Activated naive CD8-positive, alpha-beta T cell treated with anti-CD3 and anti-CD28 coated beads for 36 hours (primary cell): Measurements from ENCODE around the gene KCNJ18. TPM values are rescaled to one million over a fixed set of nuclear protein-coding genes. Genes with fewer than 3 reads are reported as not detected.
"Not testable (repeated sequence)": the region's sequence is repeated elsewhere in the genome, so short reads cannot be mapped to it uniquely, and the experiment has no call there.

ENCODE experiments used
- DNase-seq: peaks from one replicate; pipeline ENCODE4 v3.0.0; 2021
- H3K27ac Mint-ChIP-seq: one replicate; pipeline ENCODE4 v1.8.0; 2022; ENCODE audit warnings: mild to moderate bottlenecking, moderate library complexity, mixed read lengths
- H3K27me3 Mint-ChIP-seq: one replicate; pipeline ENCODE4 v1.8.0; 2022; ENCODE audit warnings: mild to moderate bottlenecking, mixed read lengths
- H3K36me3 Mint-ChIP-seq: one replicate; pipeline ENCODE4 v1.8.0; 2021; ENCODE audit warnings: mild to moderate bottlenecking, mixed read lengths
- H3K4me1 Mint-ChIP-seq: one replicate; pipeline ENCODE4 v1.8.0; 2021; ENCODE audit warnings: mixed read lengths
- H3K4me3 Mint-ChIP-seq: one replicate; pipeline ENCODE4 v1.8.0; 2022; ENCODE audit warnings: mild to moderate bottlenecking, moderate library complexity, mixed read lengths
- H3K9me3 Mint-ChIP-seq: one replicate; pipeline ENCODE4 v1.8.0; 2022; ENCODE audit warnings: mixed read lengths
- total RNA-seq, 2 experiments: library from RNA; stranded (reverse); gene quantifications; one replicate each; pipeline ENCODE4 v1.2.3, GENCODE V29; 2021

Gene KCNJ18
- total RNA-seq: under 1 TPM in 1 of 2 experiments, not detected in 1; 0.10 TPM

DNA sequence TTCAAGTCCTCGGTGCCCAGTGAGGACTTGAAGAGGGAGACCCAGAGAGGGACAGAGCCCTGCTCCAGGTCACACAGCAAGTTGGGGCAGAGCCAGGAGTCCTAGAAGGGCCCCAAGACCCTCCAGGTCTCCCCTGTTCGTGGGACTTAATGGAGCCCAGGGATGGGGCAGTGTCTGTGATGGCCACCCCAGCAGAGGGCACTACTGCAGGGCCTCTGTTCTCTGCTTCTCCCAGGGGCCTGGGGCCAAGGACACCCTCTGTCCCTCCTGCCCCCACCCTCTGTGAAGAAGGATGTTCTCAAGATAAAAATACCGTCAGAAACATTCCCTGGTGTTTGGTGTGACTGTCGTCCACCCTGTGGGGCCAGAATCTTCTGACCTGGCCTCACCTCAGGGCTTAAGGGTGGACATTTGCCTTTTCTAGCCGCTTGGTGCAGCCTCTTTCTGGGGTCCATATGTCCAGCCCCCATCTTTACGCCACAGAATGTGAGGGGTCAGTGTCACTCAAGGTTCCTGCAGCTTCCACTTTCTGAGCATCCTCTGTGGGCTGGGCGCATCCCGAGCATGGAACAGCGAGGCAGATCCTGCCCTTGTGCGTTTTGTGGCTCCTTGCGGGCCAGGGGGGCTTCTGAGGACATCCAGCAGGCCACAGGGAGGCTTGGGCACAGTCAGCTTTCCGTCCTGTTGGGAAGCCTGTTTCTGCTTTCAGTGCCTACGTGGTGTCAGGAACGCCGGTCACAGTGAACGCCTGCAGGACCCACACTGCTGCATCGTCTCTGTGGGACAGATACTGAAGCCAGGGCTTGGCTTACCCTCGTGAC, at the start of gene KCNJ18:
Gene KCNJ18 (plus strand): TSS at position 641 of the 821 bp plus-strand sequence. CDS start 10,264 bp downstream, outside the sequence.
- not testable (repeated sequence) for H3K9me3 Mint-ChIP-seq, H3K36me3 Mint-ChIP-seq, H3K27ac Mint-ChIP-seq, DNase-seq, H3K4me1 Mint-ChIP-seq, H3K27me3 Mint-ChIP-seq, H3K4me3 Mint-ChIP-seq

DNA sequence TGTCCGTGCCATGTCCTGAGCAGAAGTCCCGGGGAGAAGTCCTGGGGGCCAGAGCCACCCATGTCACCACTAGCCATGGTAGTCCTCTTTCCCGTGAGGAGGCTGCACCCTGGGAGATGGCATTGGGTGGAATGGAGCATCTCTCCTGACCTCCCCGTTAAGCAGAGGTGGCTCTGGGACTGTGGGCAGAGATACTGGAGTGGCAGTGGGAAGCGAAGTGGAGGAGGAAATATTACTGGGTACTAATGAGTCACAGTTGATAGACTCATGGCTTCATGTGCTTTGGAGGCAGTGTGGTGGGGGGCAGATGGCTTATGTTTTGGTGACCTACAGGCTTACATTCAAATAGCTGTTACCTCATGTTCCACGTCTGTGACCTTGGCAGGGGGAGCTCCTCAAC, 44.2 kb upstream of the KCNJ18 start:
- not testable (repeated sequence) for DNase-seq, H3K4me1 Mint-ChIP-seq, H3K9me3 Mint-ChIP-seq, H3K4me3 Mint-ChIP-seq, H3K27me3 Mint-ChIP-seq, H3K36me3 Mint-ChIP-seq, H3K27ac Mint-ChIP-seq

DNA sequence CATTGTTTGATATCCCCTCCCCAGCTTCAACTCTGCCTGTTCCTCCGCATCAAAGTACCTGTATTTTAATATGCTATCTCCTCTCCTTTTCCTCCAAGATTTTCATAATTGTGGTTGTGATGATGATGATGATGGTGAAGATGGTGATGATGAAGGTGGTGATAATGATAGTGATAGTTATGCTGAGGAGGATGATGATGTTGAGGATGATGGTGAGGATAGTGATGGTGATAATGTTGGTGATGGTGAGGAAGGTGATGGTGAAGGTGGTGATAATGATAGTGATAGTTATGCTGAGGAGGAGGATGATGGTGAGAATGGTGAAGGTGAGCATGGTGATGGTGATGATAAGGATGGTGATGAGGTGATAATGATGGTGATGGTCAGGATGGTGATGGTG, 42.3 kb upstream of the KCNJ18 start:
- not testable (repeated sequence) for H3K27ac Mint-ChIP-seq, DNase-seq, H3K27me3 Mint-ChIP-seq, H3K9me3 Mint-ChIP-seq, H3K4me3 Mint-ChIP-seq, H3K4me1 Mint-ChIP-seq, H3K36me3 Mint-ChIP-seq

DNA sequence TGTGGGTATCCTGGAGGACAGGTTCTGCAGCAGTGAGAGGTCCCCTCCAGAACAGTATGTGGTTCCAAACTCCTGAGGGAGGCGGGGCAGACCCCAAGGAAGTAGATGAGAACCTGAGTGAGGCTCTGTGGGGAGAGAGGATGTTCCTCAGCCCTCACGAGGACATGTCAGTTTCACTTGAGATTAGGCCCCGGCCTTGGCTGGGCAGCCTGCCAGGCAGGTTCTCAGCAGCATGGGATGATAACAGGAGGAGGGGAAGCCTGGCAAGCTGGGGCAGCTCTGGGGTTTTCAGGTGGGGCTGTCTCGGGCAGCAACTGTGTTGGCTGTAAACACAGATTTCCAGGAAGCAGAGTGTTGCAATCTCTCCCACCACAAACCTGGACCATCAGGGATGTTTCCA, 40.3 kb upstream of the KCNJ18 start:
- not testable (repeated sequence) for H3K4me1 Mint-ChIP-seq, H3K9me3 Mint-ChIP-seq, H3K27me3 Mint-ChIP-seq, DNase-seq, H3K27ac Mint-ChIP-seq, H3K36me3 Mint-ChIP-seq, H3K4me3 Mint-ChIP-seq

DNA sequence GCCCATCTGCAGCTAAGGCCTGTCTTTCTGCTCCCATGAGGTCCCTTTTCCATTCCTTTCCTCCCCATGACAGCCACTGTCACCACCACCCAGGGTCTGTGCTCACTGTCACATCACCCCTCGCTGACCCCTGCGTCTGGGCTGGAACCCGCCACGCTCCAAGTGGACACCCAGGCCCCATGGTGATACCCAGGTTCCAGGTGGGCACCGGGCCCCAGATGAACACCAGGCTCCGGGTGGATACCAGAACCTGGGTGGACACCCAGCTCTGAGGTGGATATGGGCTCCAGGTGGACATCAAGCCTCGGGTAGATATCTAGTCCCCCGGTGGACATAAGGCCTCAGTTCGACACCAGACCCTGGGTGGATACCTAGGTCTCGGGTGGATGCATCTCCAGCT, 39.1 kb upstream of the KCNJ18 start:
- H3K4me3 Mint-ChIP-seq, DNase-seq, H3K9me3 Mint-ChIP-seq, H3K36me3 Mint-ChIP-seq, H3K27ac Mint-ChIP-seq, H3K27me3 Mint-ChIP-seq, H3K4me1 Mint-ChIP-seq: not testable (repeated sequence)

DNA sequence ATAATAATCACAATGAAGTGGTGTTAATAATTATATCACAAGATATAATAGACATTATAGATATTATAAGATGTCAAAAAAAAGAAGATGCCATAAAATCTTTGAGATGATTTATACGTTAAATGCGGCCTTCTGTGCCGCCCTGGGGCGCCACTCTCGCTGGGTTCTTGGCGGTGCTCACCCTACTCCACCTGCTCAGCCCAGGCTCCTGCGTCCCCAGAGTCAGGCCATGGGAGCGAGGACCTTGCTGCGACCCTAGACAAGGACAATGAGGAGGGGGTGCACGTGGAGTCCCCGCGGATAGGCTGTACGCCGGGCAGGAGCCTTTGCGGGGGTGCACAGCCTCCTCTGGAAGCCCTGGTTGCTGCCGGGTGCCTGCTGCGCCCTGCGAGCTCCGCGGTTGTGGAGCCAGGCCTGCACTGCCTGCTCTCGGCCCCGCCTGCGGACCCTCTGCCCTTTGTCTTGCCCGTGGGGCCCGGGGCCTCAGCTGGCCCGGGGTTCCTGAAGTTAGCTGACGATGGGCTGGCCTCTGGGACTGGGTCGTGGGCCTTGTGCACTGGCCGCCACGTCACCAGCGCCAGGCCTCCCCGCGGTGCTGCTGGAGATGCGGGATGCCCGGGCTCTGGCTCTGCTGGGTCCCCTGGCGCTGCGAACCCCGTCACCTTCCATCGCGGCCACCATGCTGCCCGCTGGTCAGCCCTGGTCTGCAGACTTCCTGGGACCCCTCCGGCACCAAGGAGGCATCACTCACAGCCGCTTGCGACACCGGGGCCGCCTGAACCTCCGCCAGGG, 35.6 kb upstream of the KCNJ18 start:
- not testable (repeated sequence) for H3K27ac Mint-ChIP-seq, H3K9me3 Mint-ChIP-seq, H3K4me1 Mint-ChIP-seq, H3K27me3 Mint-ChIP-seq, H3K4me3 Mint-ChIP-seq, H3K36me3 Mint-ChIP-seq, DNase-seq

DNA sequence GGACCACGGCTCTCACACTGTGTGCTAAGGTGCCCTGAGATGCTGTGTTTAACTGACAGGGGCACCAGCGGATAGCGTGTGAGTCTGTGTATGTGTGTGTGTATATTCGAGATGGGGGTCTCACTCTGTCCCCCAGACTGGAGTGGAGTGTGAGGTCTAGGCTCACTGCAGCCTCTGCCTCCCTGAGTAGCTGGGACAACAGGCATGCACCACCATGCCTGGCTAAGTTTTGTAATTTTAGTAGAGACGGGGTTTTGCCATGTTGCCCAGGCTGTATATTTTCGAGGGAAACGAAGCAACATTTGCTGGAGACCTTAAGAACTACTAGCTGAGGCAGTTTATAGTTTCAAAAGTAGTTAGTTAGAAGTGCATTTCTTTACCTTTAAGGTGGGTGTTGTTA, 32.7 kb upstream of the KCNJ18 start:
- H3K4me1 Mint-ChIP-seq, H3K27ac Mint-ChIP-seq, H3K4me3 Mint-ChIP-seq, H3K9me3 Mint-ChIP-seq, H3K36me3 Mint-ChIP-seq, H3K27me3 Mint-ChIP-seq, DNase-seq: not testable (repeated sequence)

DNA sequence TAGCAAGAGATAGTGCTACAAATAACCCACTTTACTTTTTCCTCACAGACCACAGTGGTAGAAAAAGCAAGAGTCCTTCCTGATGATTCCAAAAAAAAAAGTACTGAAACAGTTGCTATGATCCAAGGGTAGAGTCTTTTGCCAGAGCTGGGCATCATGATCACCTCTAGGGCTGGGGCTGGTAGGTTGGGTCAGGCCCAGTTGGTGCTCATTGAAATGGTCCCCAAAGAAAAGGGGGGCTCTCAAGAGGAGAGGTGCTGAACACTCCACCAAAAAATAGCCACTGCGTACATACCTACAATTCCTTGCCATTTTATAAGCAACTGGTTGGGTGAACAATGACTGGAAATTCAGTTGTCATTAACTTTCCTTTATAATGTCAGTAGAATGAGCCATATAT, 30.9 kb upstream of the KCNJ18 start:
- not testable (repeated sequence) for H3K4me1 Mint-ChIP-seq, H3K27ac Mint-ChIP-seq, H3K36me3 Mint-ChIP-seq, DNase-seq, H3K4me3 Mint-ChIP-seq, H3K9me3 Mint-ChIP-seq, H3K27me3 Mint-ChIP-seq

DNA sequence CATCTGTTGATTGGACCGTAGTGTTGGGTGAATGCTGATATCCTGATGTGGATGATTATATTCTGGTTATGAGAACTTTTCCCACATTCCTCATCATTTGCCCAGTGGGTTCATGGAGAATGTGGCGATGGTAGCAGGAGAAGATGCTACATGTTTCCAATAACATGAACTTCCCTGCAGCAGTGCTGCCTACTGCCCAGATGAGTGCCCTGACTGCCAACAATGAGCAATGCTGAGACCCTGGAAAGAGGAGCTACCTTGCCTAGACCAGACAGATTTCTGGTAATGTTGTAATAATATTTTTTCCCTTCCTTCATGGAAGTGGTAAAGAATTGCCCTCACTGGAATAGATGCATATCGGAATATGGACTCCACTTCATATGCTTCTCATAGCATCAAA, 29.2 kb upstream of the KCNJ18 start:
- DNase-seq, H3K36me3 Mint-ChIP-seq, H3K9me3 Mint-ChIP-seq, H3K4me3 Mint-ChIP-seq, H3K27me3 Mint-ChIP-seq, H3K4me1 Mint-ChIP-seq, H3K27ac Mint-ChIP-seq: not testable (repeated sequence)

DNA sequence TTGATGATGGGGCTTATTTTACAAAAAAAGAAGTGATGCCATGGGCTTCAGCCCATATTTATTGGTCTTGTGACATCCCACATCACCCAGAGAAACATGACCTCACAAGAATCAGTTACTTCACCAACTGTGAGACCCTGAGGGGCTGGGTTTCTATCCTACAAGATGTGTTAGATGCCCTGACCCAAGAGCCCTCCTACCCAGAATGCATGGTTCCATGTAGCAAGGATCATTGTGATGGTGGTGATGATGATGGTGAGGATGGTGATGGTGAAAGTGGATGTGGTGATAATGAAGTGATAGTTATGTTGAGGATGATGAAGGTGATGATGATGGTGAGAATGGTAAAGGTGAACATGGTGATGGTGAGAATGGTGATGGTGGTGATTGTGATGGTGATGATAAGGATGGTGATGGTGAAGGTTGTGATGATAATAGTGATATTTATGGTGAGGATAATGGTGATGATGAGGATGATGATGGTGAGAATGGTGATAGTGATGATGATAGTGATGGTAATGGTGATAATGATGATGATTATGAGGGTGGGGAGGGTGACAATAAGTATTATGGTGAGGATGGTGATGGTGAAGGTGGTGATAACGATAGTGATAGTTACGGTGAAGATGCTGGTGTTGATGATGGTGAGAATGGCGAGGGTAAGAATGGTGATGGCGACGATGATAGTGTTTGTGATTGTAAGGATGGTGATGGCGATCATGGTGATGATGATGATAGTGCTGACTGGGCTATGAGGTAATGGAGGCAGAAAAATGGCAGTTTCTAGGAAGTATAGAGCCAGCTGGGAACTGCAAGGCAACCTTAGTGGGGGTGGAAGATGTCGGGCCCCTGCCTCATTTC, 28.5 kb upstream of the KCNJ18 start:
- not testable (repeated sequence) for H3K4me3 Mint-ChIP-seq, H3K4me1 Mint-ChIP-seq, H3K27me3 Mint-ChIP-seq, H3K36me3 Mint-ChIP-seq, H3K9me3 Mint-ChIP-seq, DNase-seq, H3K27ac Mint-ChIP-seq

DNA sequence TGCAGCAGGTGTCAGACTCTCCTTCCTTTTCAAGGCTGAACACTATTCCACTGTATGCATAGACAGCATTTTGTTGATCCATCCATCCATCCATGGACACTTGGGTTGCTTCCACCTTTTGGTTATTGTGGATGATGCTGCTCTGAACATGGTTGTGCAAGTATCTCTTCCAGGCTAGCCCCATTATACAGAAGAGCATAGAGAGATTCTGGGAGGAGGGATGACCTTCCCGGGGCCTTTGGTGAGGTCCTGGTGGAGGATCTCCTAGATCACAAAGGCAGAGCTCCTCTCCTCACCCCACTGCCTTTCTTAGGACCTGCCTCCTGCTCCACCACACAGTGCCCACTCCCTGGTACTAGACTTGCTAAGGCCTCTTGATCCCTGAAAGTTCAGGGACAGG, 27.2 kb upstream of the KCNJ18 start:
- H3K4me1 Mint-ChIP-seq, H3K36me3 Mint-ChIP-seq, H3K9me3 Mint-ChIP-seq, H3K4me3 Mint-ChIP-seq, DNase-seq, H3K27me3 Mint-ChIP-seq, H3K27ac Mint-ChIP-seq: not testable (repeated sequence)

DNA sequence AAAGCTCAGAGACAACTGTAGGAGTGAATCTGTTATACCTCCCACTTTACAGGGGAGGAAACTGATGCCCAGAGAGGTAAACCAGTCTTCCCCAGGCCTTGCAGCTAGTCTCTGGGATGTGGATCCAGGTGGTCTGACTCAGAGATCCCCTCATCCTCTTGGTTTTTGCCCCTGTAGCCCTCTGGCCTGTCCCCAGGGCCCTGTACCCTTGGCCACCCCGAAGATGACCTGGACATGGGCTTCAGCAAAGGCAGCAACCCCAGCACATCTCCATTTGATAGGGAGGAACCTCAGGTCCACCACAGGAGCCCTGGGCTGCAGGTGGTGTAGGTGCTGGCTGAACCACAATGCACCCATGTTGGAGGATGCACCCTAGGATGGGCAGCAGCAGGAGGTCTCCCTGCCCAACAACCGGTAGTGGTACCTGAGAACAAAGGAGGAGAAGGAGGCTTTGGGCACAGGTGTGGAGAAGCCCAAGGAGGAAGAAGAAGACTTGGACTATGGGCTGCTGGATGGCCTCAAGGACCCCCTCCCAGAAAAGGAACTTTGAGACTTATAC, 26.3 kb upstream of the KCNJ18 start:
- not testable (repeated sequence) for H3K36me3 Mint-ChIP-seq, H3K4me1 Mint-ChIP-seq, H3K27me3 Mint-ChIP-seq, H3K27ac Mint-ChIP-seq, H3K9me3 Mint-ChIP-seq, DNase-seq, H3K4me3 Mint-ChIP-seq

DNA sequence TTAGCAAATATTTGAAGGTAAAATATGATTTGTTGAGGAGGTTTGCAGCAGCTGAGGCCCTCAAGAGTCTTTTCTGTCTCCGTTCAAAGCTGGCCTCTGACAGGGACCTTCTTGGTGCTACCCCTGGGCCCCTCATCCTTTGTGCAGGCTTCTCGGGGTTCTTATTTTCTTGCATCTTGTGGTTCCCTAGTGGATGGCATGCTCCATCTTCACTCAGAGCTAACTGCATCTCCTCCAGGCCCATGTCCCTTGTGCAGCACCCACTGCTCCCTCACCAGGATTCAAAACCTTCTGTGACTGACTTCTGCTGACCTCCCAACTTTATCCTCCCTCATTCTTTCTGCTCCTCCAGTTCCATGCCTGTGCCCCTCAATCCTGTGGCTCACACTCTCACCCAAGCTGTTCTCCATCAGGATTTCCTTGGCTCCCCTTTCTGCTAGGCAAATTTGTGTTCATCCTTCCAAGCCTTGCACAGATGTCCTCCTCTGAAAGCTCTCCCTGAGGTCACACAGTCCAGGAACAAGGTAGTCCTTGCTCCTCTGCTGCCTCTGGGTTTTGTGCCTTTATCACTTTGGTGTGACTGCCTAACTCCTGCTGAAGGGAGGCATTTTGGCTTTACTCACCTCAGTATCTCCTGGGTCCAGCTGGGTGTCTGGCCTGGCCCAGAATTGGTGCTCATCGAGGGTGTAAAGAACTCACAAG, 25.5 kb upstream of the KCNJ18 start:
- H3K9me3 Mint-ChIP-seq, H3K27ac Mint-ChIP-seq, H3K4me1 Mint-ChIP-seq, DNase-seq, H3K4me3 Mint-ChIP-seq, H3K27me3 Mint-ChIP-seq, H3K36me3 Mint-ChIP-seq: not testable (repeated sequence)

DNA sequence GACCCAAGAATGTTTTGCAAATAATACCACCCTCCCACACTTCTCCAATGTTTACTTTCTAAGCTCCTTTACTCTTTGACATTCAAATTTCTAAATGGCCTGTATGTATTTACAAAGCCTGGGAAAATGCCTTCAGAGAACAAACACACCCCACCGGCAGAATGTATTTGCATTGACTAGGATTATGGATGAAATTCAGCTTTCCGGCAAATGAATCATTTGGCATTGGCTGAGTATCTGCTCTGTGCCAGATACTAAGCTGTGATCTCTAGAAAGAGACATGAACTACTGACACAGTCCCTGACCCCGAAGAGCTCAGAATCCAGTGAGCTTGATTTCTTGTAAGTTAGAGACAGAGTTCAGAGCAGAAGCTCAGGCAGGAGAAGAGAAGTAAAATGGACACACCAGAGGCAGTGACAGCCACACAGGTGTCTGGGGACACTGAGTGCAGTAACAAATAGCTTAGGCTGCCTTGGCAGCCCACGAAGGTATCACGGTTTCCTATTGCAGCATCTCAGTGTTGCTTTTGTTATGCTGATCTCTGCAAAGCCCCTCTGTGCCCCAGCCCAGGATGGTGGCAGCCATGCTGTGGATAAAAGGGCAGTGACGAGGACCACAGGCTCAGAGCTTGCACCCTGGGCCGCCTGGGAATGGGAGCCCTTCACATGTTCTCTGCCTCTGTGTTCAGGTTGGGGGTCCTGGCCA, 24.8 kb upstream of the KCNJ18 start:
- not testable (repeated sequence) for DNase-seq, H3K27me3 Mint-ChIP-seq, H3K9me3 Mint-ChIP-seq, H3K4me3 Mint-ChIP-seq, H3K4me1 Mint-ChIP-seq, H3K27ac Mint-ChIP-seq, H3K36me3 Mint-ChIP-seq
